Liver (tissue), 9 donors: ENCODE results near the gene PCSK1. TPM values are rescaled to one million over a fixed set of nuclear protein-coding genes. Genes with fewer than 3 reads are reported as not detected.

ENCODE experiments used
- DNase-seq: peaks from one replicate; pipeline ENCODE4 v3.0.0-alpha.2; 2017; ENCODE audit warnings: low spot score
- H3K27ac ChIP-seq, 2 donors: one replicate each; pipeline ENCODE4 v1.7.0; 2013; ENCODE audit warnings: inconsistent platforms in 2 of 2, low read length in 2 of 2, control low read depth in 1 of 2, low read depth in 1 of 2, mild to moderate bottlenecking in 1 of 2
- H3K27me3 ChIP-seq, 4 donors: one replicate each; pipeline versions ENCODE4 v1.6.1 to v1.7.0; 2013; ENCODE audit warnings: low read length in 3 of 4, inconsistent platforms in 1 of 4, mild to moderate bottlenecking in 1 of 4, moderate library complexity in 1 of 4; ENCODE audit not compliant: control insufficient read depth in 4 of 4, insufficient read depth in 4 of 4
- H3K36me3 ChIP-seq, 4 donors: one replicate each; pipeline versions ENCODE4 v1.6.1 to v1.7.0; 2013; ENCODE audit warnings: low read length in 3 of 4, mild to moderate bottlenecking in 3 of 4, low read depth in 1 of 4, moderate library complexity in 1 of 4; ENCODE audit not compliant: control insufficient read depth in 4 of 4, insufficient read depth in 3 of 4
- H3K4me1 ChIP-seq, 4 donors: one replicate each; pipeline versions ENCODE4 v1.6.1 to v1.7.0; 2013; ENCODE audit warnings: low read length in 3 of 4, mild to moderate bottlenecking in 3 of 4, moderate library complexity in 1 of 4; ENCODE audit not compliant: control insufficient read depth in 4 of 4, insufficient read depth in 4 of 4
- H3K4me3 ChIP-seq, 3 donors: one replicate each; pipeline versions ENCODE4 v1.6.1 to v1.7.0; 2013; ENCODE audit warnings: low read length in 3 of 3, control low read depth in 1 of 3, low read depth in 1 of 3, mild to moderate bottlenecking in 1 of 3
- H3K9ac ChIP-seq, 2 donors: one replicate each; pipeline ENCODE4 v1.7.0; 2013; ENCODE audit warnings: low read length in 2 of 2, mild to moderate bottlenecking in 2 of 2, moderate library complexity in 2 of 2, control low read depth in 1 of 2, low read depth in 1 of 2
- H3K9me3 ChIP-seq, 4 donors: one replicate each; pipeline versions ENCODE4 v1.6.1 to v1.7.0; 2013; ENCODE audit warnings: low read length in 3 of 4; ENCODE audit not compliant: control insufficient read depth in 4 of 4
- ATF3 ChIP-seq: IDR thresholded peaks from 2 replicates; pipeline ENCODE4 v1.6.1; 2016; ENCODE audit warnings: antibody characterized with exemption
- CTCF ChIP-seq: fragments of 150-350 bp; IDR thresholded peaks from 2 replicates; pipeline ENCODE4 v1.5.1; 2017; ENCODE audit warnings: improper control_type of control experiment, low read depth, low read length; ENCODE audit not compliant: missing input control
- EGR1 ChIP-seq, 2 donors: IDR thresholded peaks; 2 replicates each; pipeline ENCODE4 v1.6.1; 2016 to 2018; ENCODE audit warnings: antibody characterized with exemption in 2 of 2, low read depth in 2 of 2
- FOXA1 ChIP-seq: IDR thresholded peaks from 2 replicates; pipeline ENCODE4 v1.6.1; 2016; ENCODE audit warnings: antibody characterized with exemption
- FOXA2 ChIP-seq: IDR thresholded peaks from 2 replicates; pipeline ENCODE4 v1.6.1; 2016; ENCODE audit warnings: antibody characterized with exemption
- GABPA ChIP-seq, 2 donors: IDR thresholded peaks in 1 of 2; conservative IDR thresholded peaks in 1 of 2; 2 replicates each; pipeline ENCODE4 v1.6.1; 2016; ENCODE audit warnings: antibody characterized with exemption in 2 of 2, mild to moderate bottlenecking in 1 of 2, moderate library complexity in 1 of 2
- HNF4A ChIP-seq, 2 donors: conservative IDR thresholded peaks; 2 replicates each; pipeline ENCODE4 v1.6.1; 2016; ENCODE audit warnings: antibody characterized with exemption in 2 of 2, mild to moderate bottlenecking in 2 of 2
- HNF4G ChIP-seq: IDR thresholded peaks from 2 replicates; pipeline ENCODE4 v1.6.1; 2016; ENCODE audit warnings: antibody characterized with exemption
- MAX ChIP-seq: IDR thresholded peaks from 2 replicates; pipeline ENCODE4 v1.6.1; 2016; ENCODE audit warnings: antibody characterized with exemption
- NR2F2 ChIP-seq: IDR thresholded peaks from 2 replicates; pipeline ENCODE4 v1.6.1; 2016; ENCODE audit warnings: antibody characterized with exemption
- RAD21 ChIP-seq, 2 donors: IDR thresholded peaks; 2 replicates each; pipeline ENCODE4 v1.6.1; 2016; ENCODE audit warnings: antibody characterized with exemption in 2 of 2, mild to moderate bottlenecking in 2 of 2
- RXRA ChIP-seq, 2 donors: IDR thresholded peaks; 2 replicates each; pipeline ENCODE4 v1.6.1; 2017 to 2018; ENCODE audit warnings: antibody characterized with exemption in 2 of 2, mild to moderate bottlenecking in 1 of 2
- SP1 ChIP-seq: IDR thresholded peaks from 2 replicates; pipeline ENCODE4 v1.6.1; 2018; ENCODE audit warnings: antibody characterized with exemption, mild to moderate bottlenecking
- TAF1 ChIP-seq: conservative IDR thresholded peaks from 2 replicates; pipeline ENCODE4 v1.6.1; 2016; ENCODE audit warnings: antibody characterized with exemption, mild to moderate bottlenecking
- YY1 ChIP-seq: IDR thresholded peaks from 2 replicates; pipeline ENCODE4 v1.6.1; 2016; ENCODE audit warnings: antibody characterized with exemption, mild to moderate bottlenecking
- ZBTB33 ChIP-seq: IDR thresholded peaks from 2 replicates; pipeline ENCODE4 v1.6.1; 2016; ENCODE audit warnings: antibody characterized with exemption
- WGBS: extraction: QIAGEN DNeasy Blood & Tissue Kit; methylation state at CpG from one replicate; pipeline ENCODE4 v1.1.7; 2013; 5-methylcytosine and 5-hydroxymethylcytosine counted together
- polyA plus RNA-seq, 2 donors: library from polyadenylated mRNA; stranded (reverse) in 1 of 2; unstranded in 1 of 2; fragments of 200-250 nt in 1 of 2; fragments of >200 nt in 1 of 2; fragmentation: Nextera tagmentation in 1 of 2; extraction: Ambion mirVana in 1 of 2; gene quantifications; one replicate each; pipeline versions ENCODE4 v1.2.1 to v1.2.3, GENCODE V29; 2013 to 2015
- total RNA-seq, 2 donors: library from RNA; depleted of rRNA; stranded (reverse); fragments of >200 nt; gene quantifications; one replicate each; pipeline ENCODE4 v1.2.3, GENCODE V29; 2014
- donor health status: healthy.
- donor health status: healthy.
- donor health status: healthy.
- donor health status: healthy.
- donor health status: healthy.

Gene PCSK1
- total and polyA plus RNA-seq, 4 donors: 0.01 to 0.09 (median 0.08) TPM

- 83% methylated on average over 1 of the region's 1 CpG for WGBS
- Histone ChIP-seq H3K4me3 (no peak overlapping the region), H3K27me3 (no peaks in the 10 kb centered on the region), H3K36me3 (no peaks in the 10 kb centered on the region), H3K9me3 (no peaks in the 10 kb centered on the region), H3K4me1 (peaks cover 0 to 1% (median 0%) of the 10 kb centered on the region in 4 donors), H3K9ac (no peak overlapping the region), H3K27ac (no peak overlapping the region)
- no peak for DNase-seq
- no peak for TF ChIP-seq HNF4G
- TF ChIP-seq FOXA2: no peak
Measured at GRCh38 chr5:96353220-96353619, 79.8 kb downstream of the PCSK1 start.

- WGBS: 47% methylated on average over 2 of the region's 2 CpGs
- no peak for TF ChIP-seq EGR1 (IDR thresholded peaks at IDR 0.05; ENCODE audit: low read depth in 2 of 2)
- no peak for TF ChIP-seq TAF1
- no peak for TF ChIP-seq ATF3
- no peak for TF ChIP-seq CTCF
- no peak for TF ChIP-seq HNF4G
- no peak for TF ChIP-seq YY1
- TF ChIP-seq NR2F2: no peak
- TF ChIP-seq RAD21 (IDR thresholded peaks at IDR 0.05): no peak
- Histone ChIP-seq H3K27me3 (no peaks in the 10 kb centered on the region), H3K4me1 (peaks cover 0 to 1% (median 0%) of the 10 kb centered on the region in 4 donors), H3K9me3 (no peaks in the 10 kb centered on the region), H3K4me3 (no peak overlapping the region), H3K9ac (no peak overlapping the region), H3K36me3 (no peaks in the 10 kb centered on the region), H3K27ac (no peak overlapping the region)
- DNase-seq: no peak
Measured at GRCh38 chr5:96350678-96351077, 82.4 kb downstream of the PCSK1 start.

- H3K9ac ChIP-seq: no peak overlapping the region
- no peak for DNase-seq
- peaks cover 1 to 12% (median 7%) of the 10 kb centered on the region in 4 donors for H3K4me1 ChIP-seq
- no peaks in the 10 kb centered on the region for H3K27me3 ChIP-seq
- H3K36me3 ChIP-seq: no peaks in the 10 kb centered on the region
- H3K27ac ChIP-seq: no peak overlapping the region
- H3K4me3 ChIP-seq: no peak overlapping the region
- WGBS: 83% methylated on average over 1 of the region's 1 CpG
- TF ChIP-seq RXRA (IDR thresholded peaks at IDR 0.05): no peak
- H3K9me3 ChIP-seq: no peaks in the 10 kb centered on the region
Measured at GRCh38 chr5:96348536-96348935, 84.5 kb downstream of the PCSK1 start.

- 74% methylated on average over 4 of the region's 4 CpGs for whole genome bisulfite sequencing
- no peak for DNase-seq
- H3K27ac ChIP-seq: no peak overlapping the region
- no peak overlapping the region for H3K9ac ChIP-seq
- H3K9me3 ChIP-seq: no peaks in the 10 kb centered on the region
- H3K4me1 ChIP-seq: peaks cover 1 to 19% (median 12%) of the 10 kb centered on the region in 4 donors
- no peak overlapping the region for H3K4me3 ChIP-seq
- no peaks in the 10 kb centered on the region for H3K27me3 ChIP-seq
- H3K36me3 ChIP-seq: no peaks in the 10 kb centered on the region
- TF ChIP-seq ATF3 (no peak), FOXA1 (no peak), GABPA (IDR thresholded peaks at IDR 0.05 in 1 of 2, conservative IDR thresholded peaks at IDR 0.05 in 1 of 2) (no peak), SP1 (no peak), ZBTB33 (no peak), FOXA2 (no peak), MAX (no peak), EGR1 (IDR thresholded peaks at IDR 0.05; ENCODE audit: low read depth in 2 of 2) (no peak), CTCF (no peak), HNF4A (conservative IDR thresholded peaks at IDR 0.05) (no peak), NR2F2 (no peak)
Measured at GRCh38 chr5:96347502-96348292, 85.4 kb downstream of the PCSK1 start.
